ENCODE results near the gene EYS. TPM values are rescaled to one million over a fixed set of nuclear protein-coding genes. Genes with fewer than 3 reads are reported as not detected.

EYS gene
- total RNA-seq, 1 experiment from 2014 or later = not detected

- H4K5ac ChIP-seq (ENCODE audit: insufficient read length, low read depth, low read length) = no peak overlapping the region
- no peaks in the 10 kb centered on the region for H3K4me1 ChIP-seq (ENCODE audit: insufficient read depth, low read length)
- TF ChIP-seq CTCF (conservative IDR thresholded peaks at IDR 0.05) = no peak
- no peak overlapping the region for H3K56ac ChIP-seq (ENCODE audit: insufficient read length, low read depth, low read length)
- no peak overlapping the region for H3K27ac ChIP-seq (ENCODE audit: insufficient read length, low read depth, low read length)
- H3K4me1 Mint-ChIP-seq = no peaks in the 10 kb centered on the region
- no peaks in the 10 kb centered on the region for H3K79me1 ChIP-seq (ENCODE audit: insufficient read depth, low read depth, low read length, poor library complexity, severe bottlenecking)
- H3K79me2 ChIP-seq (ENCODE audit: insufficient read depth, low read length) = no peaks in the 10 kb centered on the region
- H4K91ac ChIP-seq (ENCODE audit: insufficient read length, low read depth, low read length) = no peak overlapping the region
- H3K36me3 Mint-ChIP-seq (ENCODE audit: insufficient read depth in 1 of 3, low read depth in 3 of 3) = no peaks in the 10 kb centered on the region
- H3K18ac ChIP-seq (ENCODE audit: insufficient read length, low read depth, low read length) = no peak overlapping the region
- WGBS (ENCODE audit: extremely low coverage, insufficient read length, low lambda C conversion rate) = no CpG with 5 or more reads among the region's 4 CpGs
- no peak overlapping the region for H3K27ac Mint-ChIP-seq
- H3K4me2 ChIP-seq (ENCODE audit: insufficient read depth, insufficient read length, low read length) = no peak overlapping the region
- no peaks in the 10 kb centered on the region; a peak in 1 of 5 replicates for H3K9me3 Mint-ChIP-seq
- no peak overlapping the region for H3K4ac ChIP-seq (ENCODE audit: low read depth, low read length)
- no peak overlapping the region for H2BK120ac ChIP-seq (ENCODE audit: low read depth, low read length, poor library complexity, severe bottlenecking)
- no peak for DNase-seq
- H2BK20ac ChIP-seq (ENCODE audit: low read depth, low read length, poor library complexity, severe bottlenecking) = no peak overlapping the region
- no peaks in the 10 kb centered on the region for H3K9me3 ChIP-seq (ENCODE audit: control insufficient read depth, low read depth, low read length)
- no peak overlapping the region for H2BK5ac ChIP-seq (ENCODE audit: insufficient read length, low read length)
- no peak overlapping the region for H3T11ph ChIP-seq (ENCODE audit: low read length)
- H2AFZ ChIP-seq (ENCODE audit: low read length) = no peak overlapping the region
- H3K27me3 ChIP-seq (ENCODE audit: insufficient read depth, low read length) = no peaks in the 10 kb centered on the region
- H4K20me1 ChIP-seq (ENCODE audit: control insufficient read depth, insufficient read depth, insufficient read length) = no peaks in the 10 kb centered on the region
- no peak overlapping the region for H3K9ac ChIP-seq (ENCODE audit: extremely low read depth, insufficient read length, low read length)
- H3K14ac ChIP-seq (ENCODE audit: insufficient read depth, low read length) = no peak overlapping the region
- no peak overlapping the region for H2AK5ac ChIP-seq (ENCODE audit: insufficient read length, low read length)
- H4K8ac ChIP-seq (replicated peaks; ENCODE audit: insufficient read length, low read depth, low read length) = no peak overlapping the region
- no peaks in the 10 kb centered on the region for H3K23me2 ChIP-seq (ENCODE audit: insufficient read length, low read depth, low read length, poor library complexity, severe bottlenecking)
- H3K27me3 Mint-ChIP-seq (ENCODE audit: low read depth) = no peaks in the 10 kb centered on the region
- no peak overlapping the region for H3K23ac ChIP-seq (ENCODE audit: insufficient read length, low read depth, low read length)
- H2BK15ac ChIP-seq (ENCODE audit: low read depth, low read length) = no peak overlapping the region
- no peak overlapping the region for H3K4me3 Mint-ChIP-seq
- H2BK12ac ChIP-seq (ENCODE audit: insufficient read length, low read depth, low read length) = no peak overlapping the region
These were observed 1709.8 kb downstream of the EYS start for GRCh38 chr6:63997221-63997620.
